H1 (cell line): ENCODE measurements around the gene EPS8. TPM values are rescaled to one million over a fixed set of nuclear protein-coding genes. Genes with fewer than 3 reads are reported as not detected.

Source experiments
- CTCF ChIA-PET: fragments of 300-600 bp; sonication (Branson Sonifier 250); formaldehyde crosslinking; loops from one replicate; lab custom pipeline; 2021; ENCODE audit not compliant: partially characterized antibody; lab: Charles Lee
- POLR2A ChIA-PET: fragments of 300-600 bp; sonication (Branson Sonifier 250); formaldehyde crosslinking; loops from one replicate; lab custom pipeline; 2021; ENCODE audit warnings: inconsistent platforms; ENCODE audit not compliant: partially characterized antibody; lab: Charles Lee
- DNase-seq, 2 experiments: peaks; one replicate each; pipeline versions ENCODE4 v3.0.0 to v3.0.0-alpha.2; 2010 to 2022; ENCODE audit warnings: low spot score in 2 of 2, low read depth in 1 of 2, mixed read lengths in 1 of 2
- FAIRE-seq: peaks from 2 replicates; lab custom pipeline; 2011; peaks lifted over from hg19 to GRCh38; lab: Jason Lieb, UNC
- H2AFZ ChIP-seq: 2 replicates; pipeline ENCODE4 v1.8.1; 2012; ENCODE audit warnings: low read length, inconsistent platforms
- H2AK5ac ChIP-seq: 2 replicates; pipeline ENCODE4 v1.6.1; 2013; ENCODE audit warnings: low read depth, low read length
- H2BK120ac ChIP-seq: replicated peaks from 2 replicates; pipeline ENCODE3; 2013; ENCODE audit warnings: low read depth, low read length, inconsistent platforms
- H2BK12ac ChIP-seq: 2 replicates; pipeline ENCODE4 v1.6.1; 2013; ENCODE audit warnings: low read depth, low read length
- H2BK15ac ChIP-seq: 2 replicates; pipeline ENCODE4 v1.6.1; 2013; ENCODE audit warnings: low read length
- H2BK20ac ChIP-seq: 2 replicates; pipeline ENCODE4 v1.6.1; 2013; ENCODE audit warnings: low read length
- H2BK5ac ChIP-seq: 2 replicates; pipeline ENCODE4 v1.6.1; 2013; ENCODE audit warnings: low read depth, low read length
- H3K14ac ChIP-seq: 2 replicates; pipeline ENCODE4 v1.6.1; 2013; ENCODE audit warnings: inconsistent platforms; ENCODE audit not compliant: insufficient read length
- H3K18ac ChIP-seq: 2 replicates; pipeline ENCODE4 v1.6.1; 2013; ENCODE audit warnings: low read length; ENCODE audit errors: extremely low read depth
- H3K23ac ChIP-seq: 2 replicates; pipeline ENCODE4 v1.6.1; 2013; ENCODE audit warnings: inconsistent platforms; ENCODE audit not compliant: insufficient read length
- H3K23me2 ChIP-seq: 2 replicates; pipeline ENCODE4 v1.6.1; 2013; ENCODE audit warnings: low read depth, low read length
- H3K27ac ChIP-seq: 2 replicates; pipeline ENCODE4 v1.6.1; 2011; ENCODE audit warnings: low read depth, low read length, inconsistent platforms
- H3K27me3 ChIP-seq, 4 experiments: replicated peaks in 1 of 4; 1 replicate in 1 of 4; 2 replicates in 3 of 4; pipeline versions ENCODE4 v1.6.1 to v1.8.1; 2011 to 2013; ENCODE audit warnings: low read length in 3 of 4, mild to moderate bottlenecking in 3 of 4, inconsistent platforms in 2 of 4, mixed read lengths in 2 of 4, moderate library complexity in 1 of 4; ENCODE audit not compliant: control insufficient read depth in 3 of 4, insufficient read depth in 3 of 4; ENCODE audit errors: extremely low read depth in 1 of 4
- H3K36me3 ChIP-seq, 4 experiments: 2 replicates each; pipeline versions ENCODE4 v1.6.1 to v1.8.1; 2011 to 2013; ENCODE audit warnings: mild to moderate bottlenecking in 4 of 4, low read length in 3 of 4, moderate library complexity in 2 of 4, control low read depth in 1 of 4, inconsistent platforms in 1 of 4; ENCODE audit not compliant: insufficient read depth in 4 of 4, control insufficient read depth in 2 of 4
- H3K4ac ChIP-seq: replicated peaks from 2 replicates; pipeline ENCODE3; 2013; ENCODE audit warnings: low read length, low read depth, mixed read lengths, inconsistent platforms; ENCODE audit not compliant: insufficient read length
- H3K4me1 ChIP-seq, 4 experiments: replicated peaks in 1 of 4; 1 replicate in 1 of 4; 2 replicates in 3 of 4; pipeline versions ENCODE4 v1.6.1 to v1.8.1; 2011 to 2013; ENCODE audit warnings: low read length in 3 of 4, inconsistent platforms in 2 of 4, mixed read lengths in 1 of 4; ENCODE audit not compliant: insufficient read depth in 4 of 4, control insufficient read depth in 3 of 4
- H3K4me2 ChIP-seq, 2 experiments: 2 replicates each; pipeline versions ENCODE4 v1.6.1 to v1.8.1; 2011 to 2013; ENCODE audit warnings: low read depth in 2 of 2, low read length in 2 of 2, control low read depth in 1 of 2, inconsistent platforms in 1 of 2, mild to moderate bottlenecking in 1 of 2; ENCODE audit not compliant: insufficient read depth in 1 of 2
- H3K4me3 ChIP-seq, 4 experiments: fragments of 200-600, 300-600 bp in 1 of 4; sonication (generic), shearing (Covaris generic), sonication (Bioruptor Twin) in 1 of 4; 2 replicates each; pipeline versions ENCODE4 v1.5.1 to v1.8.1; 2011 to 2016; ENCODE audit warnings: low read length in 4 of 4, low read depth in 3 of 4, control low read depth in 2 of 4, inconsistent platforms in 2 of 4, mild to moderate bottlenecking in 2 of 4, mixed read lengths in 1 of 4, moderate library complexity in 1 of 4; ENCODE audit not compliant: insufficient read depth in 2 of 4; ENCODE audit errors: extremely low read depth in 1 of 4
- H3K56ac ChIP-seq: replicated peaks from 2 replicates; pipeline ENCODE3; 2013; ENCODE audit warnings: low read depth, mild to moderate bottlenecking, mixed read lengths, low read length, inconsistent platforms; ENCODE audit not compliant: insufficient read length
- H3K79me1 ChIP-seq: 2 replicates; pipeline ENCODE4 v1.6.1; 2013; ENCODE audit warnings: low read depth, low read length, control low read depth
- H3K79me2 ChIP-seq, 2 experiments: 2 replicates each; pipeline versions ENCODE4 v1.6.1 to v1.8.1; 2012 to 2013; ENCODE audit warnings: low read length in 2 of 2, mild to moderate bottlenecking in 2 of 2, inconsistent platforms in 1 of 2; ENCODE audit not compliant: insufficient read depth in 2 of 2, control insufficient read depth in 1 of 2
- H3K9ac ChIP-seq, 4 experiments: replicated peaks in 1 of 4; 1 replicate in 1 of 4; 2 replicates in 3 of 4; pipeline versions ENCODE4 v1.6.1 to v1.8.1; 2011 to 2013; ENCODE audit warnings: low read depth in 3 of 4, low read length in 3 of 4, control low read depth in 2 of 4, mild to moderate bottlenecking in 2 of 4, moderate library complexity in 2 of 4, inconsistent platforms in 1 of 4; ENCODE audit errors: extremely low read depth in 1 of 4
- H3K9me3 ChIP-seq, 2 experiments: 2 replicates each; pipeline versions ENCODE4 v1.6.1 to v1.8.1; 2012 to 2013; ENCODE audit warnings: mild to moderate bottlenecking in 2 of 2, moderate library complexity in 2 of 2, control low read depth in 1 of 2, inconsistent platforms in 1 of 2, low read depth in 1 of 2, low read length in 1 of 2, mixed read lengths in 1 of 2; ENCODE audit not compliant: insufficient read depth in 2 of 2
- H4K20me1 ChIP-seq, 2 experiments: replicated peaks in 1 of 2; 2 replicates each; pipeline versions ENCODE3 to v1.8.1; 2011 to 2013; ENCODE audit warnings: inconsistent platforms in 2 of 2, low read length in 2 of 2, mild to moderate bottlenecking in 1 of 2; ENCODE audit not compliant: insufficient read depth in 2 of 2, control insufficient read depth in 1 of 2
- H4K5ac ChIP-seq: 2 replicates; pipeline ENCODE4 v1.6.1; 2013; ENCODE audit warnings: low read length, low read depth, mixed read lengths, inconsistent platforms; ENCODE audit not compliant: insufficient read length
- H4K8ac ChIP-seq: 2 replicates; pipeline ENCODE4 v1.8.0; 2013; ENCODE audit warnings: mild to moderate bottlenecking, moderate library complexity, low read length, inconsistent platforms; ENCODE audit not compliant: insufficient read depth; ENCODE audit errors: extremely low read depth
- H4K91ac ChIP-seq: replicated peaks from 2 replicates; pipeline ENCODE3; 2013; ENCODE audit warnings: low read length, mixed read lengths, inconsistent platforms; ENCODE audit not compliant: insufficient read length
- ASH2L ChIP-seq: fragments of 200-600, 300-600 bp; sonication (generic); IDR thresholded peaks from one replicate; pipeline ENCODE4 v1.7.1; 2017; ENCODE audit warnings: low read length
- HDAC6 ChIP-seq: IDR thresholded peaks from one replicate; pipeline ENCODE4 v1.7.1; 2012; ENCODE audit warnings: low read depth, mild to moderate bottlenecking, inconsistent platforms, low read length, moderate library complexity
- POU5F1 ChIP-seq: IDR thresholded peaks from 2 replicates; pipeline ENCODE4 v1.6.1; 2011; ENCODE audit warnings: low read depth, mild to moderate bottlenecking, low read length, moderate library complexity
- RNF2 ChIP-seq: fragments of 200-900, 300-1000 bp; sonication (generic); IDR thresholded peaks from 2 replicates; pipeline ENCODE4 v1.7.1; 2016; ENCODE audit warnings: borderline replicate concordance, low read depth, mild to moderate bottlenecking, antibody characterized with exemption, low read length; ENCODE audit not compliant: poor library complexity, severe bottlenecking; ENCODE audit errors: missing control alignments
- TCF12 ChIP-seq: IDR thresholded peaks from 2 replicates; pipeline ENCODE4 v1.6.1; 2011; ENCODE audit warnings: low read depth, mild to moderate bottlenecking, low read length
- WGBS, 2 experiments: shearing (Covaris generic) in 1 of 2; methylation state at CpG; one replicate each; pipeline versions ENCODE4 v1.1.6 to v1.1.7; 2013 to 2015; ENCODE audit warnings: low lambda C conversion rate in 2 of 2, mixed read lengths in 2 of 2, inconsistent platforms in 1 of 2, low coverage in 1 of 2, missing lambda C conversion rate in 1 of 2; ENCODE audit not compliant: insufficient replicate concordance in 2 of 2, insufficient coverage in 1 of 2, insufficient read length in 1 of 2; ENCODE audit errors: extremely low coverage in 1 of 2, missing lambda C conversion rate in 1 of 2; 5-methylcytosine and 5-hydroxymethylcytosine counted together
- polyA plus RNA-seq, 7 experiments: library from polyadenylated mRNA; depleted of rRNA in 3 of 7; stranded (reverse) in 5 of 7; unstranded in 2 of 7; fragments of >200 nt in 5 of 7; fragments of 200-250 nt in 2 of 7; gene quantifications; 1 replicate in 5 of 7; 2 replicates in 1 of 7; 4 replicates in 1 of 7; pipeline versions ENCODE4 v1.2.1 to v1.2.3, GENCODE V29; 2011 to 2013; ENCODE audit warnings: missing spikeins in 2 of 7, mixed read lengths in 2 of 7
- total RNA-seq: library from RNA; stranded (reverse); fragmentation: NEBNext Ultra II Directional; extraction: Animal tissue kit (Norgen Biotek cat#: 25700); gene quantifications from 2 replicates; pipeline ENCODE4 v1.2.1, GENCODE V29; 2021
- TF ChIP-seq, protein P1 (sequence below): IDR thresholded peaks from 2 replicates; pipeline ENCODE4 v1.6.1; 2011; ENCODE audit warnings: low read length, improper control_type of control experiment

The EPS8 gene
- total and polyA plus RNA-seq, 2 of the 8 experiments (the other 6 are each of a cell fraction or from before 2014, with no cell fraction given), result 3.0 to 4.6 TPM

DNA sequence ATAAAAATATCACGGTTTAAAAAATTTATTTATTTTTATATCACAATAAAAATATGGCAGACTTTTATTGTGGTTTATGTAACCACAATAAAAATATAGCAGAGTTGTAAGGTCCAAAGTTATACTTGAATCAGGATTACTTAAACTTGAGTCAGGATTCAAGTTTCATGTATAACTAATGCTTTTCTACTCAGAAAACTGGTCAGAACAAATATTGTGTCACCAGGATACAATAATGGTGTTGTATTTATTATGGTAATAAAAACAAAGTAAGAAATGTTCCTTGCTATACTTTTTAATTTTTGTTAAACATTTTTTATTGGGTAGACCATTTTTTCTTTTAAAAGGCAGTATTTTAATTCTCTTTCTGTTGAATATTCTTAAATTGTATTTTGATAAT, 29.2 kb upstream of the EPS8 start:
- Histone ChIP-seq H2BK15ac (no peak overlapping the region), H3K27me3 (no peaks in the 10 kb centered on the region), H3K14ac (no peak overlapping the region), H2BK5ac (no peak overlapping the region), H4K5ac (no peak overlapping the region), H3K27ac (no peak overlapping the region), H3K4me2 (no peak overlapping the region), H3K4me1 (no peaks in the 10 kb centered on the region), H3K4me3 (no peak overlapping the region), H3K79me2 (no peaks in the 10 kb centered on the region), H4K8ac (no peak overlapping the region), H3K23me2 (no peaks in the 10 kb centered on the region), H3K18ac (no peak overlapping the region), H2AFZ (no peak overlapping the region), H2BK20ac (no peak overlapping the region)
- POLR2A ChIA-PET, result no interaction called here
- FAIRE-seq, result no peak
- 82% methylated on average over 1 of the region's 1 CpG; no CpG with 5 or more reads in 1 of the 2 experiments for WGBS, 2 experiments
- TF ChIP-seq TCF12 (no peak), RNF2 (no peak), HDAC6 (no peak), POU5F1 (no peak), ASH2L (no peak)
- TF ChIP-seq, protein P1, sequence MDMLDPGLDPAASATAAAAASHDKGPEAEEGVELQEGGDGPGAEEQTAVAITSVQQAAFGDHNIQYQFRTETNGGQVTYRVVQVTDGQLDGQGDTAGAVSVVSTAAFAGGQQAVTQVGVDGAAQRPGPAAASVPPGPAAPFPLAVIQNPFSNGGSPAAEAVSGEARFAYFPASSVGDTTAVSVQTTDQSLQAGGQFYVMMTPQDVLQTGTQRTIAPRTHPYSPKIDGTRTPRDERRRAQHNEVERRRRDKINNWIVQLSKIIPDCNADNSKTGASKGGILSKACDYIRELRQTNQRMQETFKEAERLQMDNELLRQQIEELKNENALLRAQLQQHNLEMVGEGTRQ, result no peak
- TF ChIP-seq, all 59 proteins: peak for 0
- CTCF ChIA-PET, result no interaction called here
- Histone ChIP-seq H3K56ac (no peak overlapping the region), H3K79me1 (no peaks in the 10 kb centered on the region), H3K9me3 (no peaks in the 10 kb centered on the region), H2AK5ac (no peak overlapping the region), H2BK12ac (no peak overlapping the region), H4K20me1 (no peaks in the 10 kb centered on the region), H3K4ac (no peak overlapping the region), H3K36me3 (no peaks in the 10 kb centered on the region), H4K91ac (no peak overlapping the region), H3K9ac (no peak overlapping the region), H2BK120ac (no peak overlapping the region), H3K23ac (no peak overlapping the region)
- no peak for DNase-seq
